Peyer's patch (tissue), 4 donors: ENCODE data around the gene OPCML. TPM values are rescaled to one million over a fixed set of nuclear protein-coding genes. Genes with fewer than 3 reads are reported as not detected.

Experiments used
- DNase-seq, 3 donors: peaks; one replicate each; pipeline ENCODE4 v3.0.0-alpha.2; 2017 to 2019
- H3K27ac ChIP-seq, 4 donors: fragments of 200-600 bp; sonication (generic); one replicate each; pipeline ENCODE4 v1.5.1; 2016 to 2019
- H3K27me3 ChIP-seq, 2 donors: fragments of 200-600 bp; sonication (generic); one replicate each; pipeline ENCODE4 v1.5.1; 2019
- H3K36me3 ChIP-seq, 3 donors: fragments of 200-600 bp; sonication (generic); one replicate each; pipeline ENCODE4 v1.5.1; 2016 to 2019
- H3K4me1 ChIP-seq, 4 donors: fragments of 200-600 bp; sonication (generic); one replicate each; pipeline ENCODE4 v1.5.1; 2016 to 2019
- H3K4me3 ChIP-seq, 4 donors: fragments of 200-600 bp; sonication (generic); 1 replicate in 3 of 4; 2 replicates in 1 of 4; pipeline ENCODE4 v1.5.1; 2016 to 2019; ENCODE audit warnings: mild to moderate bottlenecking in 1 of 4
- H3K9me3 ChIP-seq, 4 donors: fragments of 200-600 bp; sonication (generic); one replicate each; pipeline ENCODE4 v1.5.1; 2016 to 2019; ENCODE audit warnings: mild to moderate bottlenecking in 1 of 4
- POLR2A ChIP-seq, 2 donors: fragments of 450-650 bp; IDR thresholded peaks; one replicate each; pipeline ENCODE4 v1.5.1; 2017; ENCODE audit warnings: antibody characterized with exemption in 2 of 2, mild to moderate bottlenecking in 2 of 2, moderate library complexity in 2 of 2
- total RNA-seq, 4 donors: library from RNA; depleted of rRNA; stranded (reverse); fragments of >200 nt; gene quantifications; one replicate each; pipeline ENCODE4 v1.1.0, GENCODE V29; 2016
- TF ChIP-seq, protein P1 (sequence below), 6 experiments: fragments of 450-650 bp in 4 of 6; fragments of 200-600 bp in 2 of 6; sonication (generic) in 1 of 6; IDR thresholded peaks; one replicate each; pipeline ENCODE4 v1.5.1; 2017 to 2019; ENCODE audit warnings: antibody characterized with exemption in 6 of 6, mild to moderate bottlenecking in 3 of 6, moderate library complexity in 1 of 6

The OPCML gene
- total RNA-seq, 4 donors from 2014 or later: not detected

DNA sequence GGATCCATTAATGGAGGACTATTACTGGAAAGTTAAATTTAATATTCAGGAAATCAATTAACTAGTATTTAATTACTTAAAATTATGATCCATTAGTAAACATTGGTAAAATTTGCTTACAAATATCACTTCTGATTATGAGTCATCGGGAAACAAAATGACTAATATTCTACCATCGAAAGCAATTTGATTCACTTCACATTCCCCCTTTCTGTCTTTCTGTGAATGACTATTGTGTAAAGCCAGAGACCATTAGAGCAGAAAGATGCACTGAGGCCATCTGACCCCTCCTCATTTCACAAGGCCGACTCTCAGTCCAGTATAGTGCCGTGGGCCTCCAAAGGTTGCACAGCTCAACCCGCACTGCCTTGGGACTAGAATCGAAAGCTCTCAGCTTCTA, 619.0 kb downstream of the OPCML start:
- no peaks in the 10 kb centered on the region for H3K27me3 ChIP-seq
- peaks cover 0 to 24% (median 1%) of the 10 kb centered on the region in 4 donors for H3K4me1 ChIP-seq
- no peak overlapping the region for H3K27ac ChIP-seq
- no peak overlapping the region for H3K4me3 ChIP-seq
- DNase-seq: no peak
- no peaks in the 10 kb centered on the region for H3K36me3 ChIP-seq
- TF ChIP-seq POLR2A (IDR thresholded peaks at IDR 0.05): no peak
- TF ChIP-seq, protein P1, sequence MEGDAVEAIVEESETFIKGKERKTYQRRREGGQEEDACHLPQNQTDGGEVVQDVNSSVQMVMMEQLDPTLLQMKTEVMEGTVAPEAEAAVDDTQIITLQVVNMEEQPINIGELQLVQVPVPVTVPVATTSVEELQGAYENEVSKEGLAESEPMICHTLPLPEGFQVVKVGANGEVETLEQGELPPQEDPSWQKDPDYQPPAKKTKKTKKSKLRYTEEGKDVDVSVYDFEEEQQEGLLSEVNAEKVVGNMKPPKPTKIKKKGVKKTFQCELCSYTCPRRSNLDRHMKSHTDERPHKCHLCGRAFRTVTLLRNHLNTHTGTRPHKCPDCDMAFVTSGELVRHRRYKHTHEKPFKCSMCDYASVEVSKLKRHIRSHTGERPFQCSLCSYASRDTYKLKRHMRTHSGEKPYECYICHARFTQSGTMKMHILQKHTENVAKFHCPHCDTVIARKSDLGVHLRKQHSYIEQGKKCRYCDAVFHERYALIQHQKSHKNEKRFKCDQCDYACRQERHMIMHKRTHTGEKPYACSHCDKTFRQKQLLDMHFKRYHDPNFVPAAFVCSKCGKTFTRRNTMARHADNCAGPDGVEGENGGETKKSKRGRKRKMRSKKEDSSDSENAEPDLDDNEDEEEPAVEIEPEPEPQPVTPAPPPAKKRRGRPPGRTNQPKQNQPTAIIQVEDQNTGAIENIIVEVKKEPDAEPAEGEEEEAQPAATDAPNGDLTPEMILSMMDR (IDR thresholded peaks at IDR 0.05): no peak
- H3K9me3 ChIP-seq: no peaks in the 10 kb centered on the region

DNA sequence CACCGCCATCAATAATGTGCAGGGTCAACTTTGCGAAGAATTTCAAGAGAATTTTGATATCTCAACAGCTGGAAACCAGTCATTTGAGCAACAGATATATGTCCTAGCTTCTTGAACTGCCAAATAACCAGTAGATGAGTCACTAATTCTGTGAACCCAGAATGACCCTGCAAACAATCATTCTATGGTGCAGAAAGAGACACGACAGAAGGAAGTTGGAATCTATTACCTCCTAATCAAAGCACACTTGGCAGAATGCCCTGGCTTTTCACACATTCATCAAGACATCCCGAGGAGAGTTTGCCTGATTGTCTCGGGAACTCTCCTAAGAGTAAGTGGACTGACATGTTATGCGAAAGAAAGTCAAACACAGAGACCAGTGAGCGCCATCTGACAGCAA, 621.1 kb downstream of the OPCML start:
- no peaks in the 10 kb centered on the region for H3K9me3 ChIP-seq
- peak in 1 of 3 donors; percentile 72 for DNase-seq

DNA sequence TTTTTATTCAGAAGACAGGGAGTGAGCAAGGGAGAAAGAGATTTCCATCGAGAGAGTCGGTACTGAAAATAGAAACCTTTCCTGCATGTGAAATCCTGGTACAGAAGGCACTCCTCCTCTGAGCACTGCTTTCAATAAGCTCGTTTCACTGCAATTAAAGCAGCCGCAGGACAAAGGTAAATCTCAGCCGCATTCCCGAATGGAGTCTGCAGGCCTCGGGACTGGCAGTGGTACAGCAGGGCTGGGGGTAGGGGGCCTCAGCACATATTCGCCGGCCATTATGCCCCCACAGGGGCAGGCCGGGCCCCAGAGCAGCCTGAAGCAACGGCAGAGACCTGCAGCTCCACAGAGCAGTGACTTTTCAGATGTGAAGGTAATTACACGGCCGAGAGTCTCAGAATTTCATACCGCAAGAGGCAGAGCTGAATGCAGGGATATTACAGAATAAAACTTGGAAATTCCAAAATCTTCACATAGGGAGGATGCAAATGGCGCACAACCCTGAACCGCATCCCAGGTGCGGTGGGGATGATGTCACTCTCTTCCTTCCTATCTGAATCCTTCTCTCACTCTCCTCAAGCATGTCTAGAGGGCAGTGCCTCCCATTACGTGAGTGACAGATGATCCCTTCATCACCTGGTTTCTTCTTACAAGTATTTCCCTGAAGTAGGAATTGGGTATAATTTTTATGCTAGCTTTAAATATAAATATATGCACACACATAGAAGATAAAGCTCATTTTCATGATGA, 622.1 kb downstream of the OPCML start:
- peak overlapping the region in 1 of 4 donors; percentile 27 for H3K27ac ChIP-seq
- no peak overlapping the region for H3K4me3 ChIP-seq
- H3K9me3 ChIP-seq: no peaks in the 10 kb centered on the region
- H3K36me3 ChIP-seq: no peaks in the 10 kb centered on the region
- peak in 1 of 3 donors; percentile 50 for DNase-seq
- H3K4me1 ChIP-seq: peaks cover 0 to 24% (median 1%) of the 10 kb centered on the region in 4 donors
- no peaks in the 10 kb centered on the region for H3K27me3 ChIP-seq
- TF ChIP-seq, protein P1 (IDR thresholded peaks at IDR 0.05): no peak
- no peak for TF ChIP-seq POLR2A (IDR thresholded peaks at IDR 0.05)

More for the DNA sequence above, 621.1 kb downstream of the OPCML start:
- peaks cover 0 to 24% (median 1%) of the 10 kb centered on the region in 4 donors for H3K4me1 ChIP-seq
- H3K27ac ChIP-seq: no peak overlapping the region
- H3K4me3 ChIP-seq: no peak overlapping the region
- TF ChIP-seq, protein P1 (IDR thresholded peaks at IDR 0.05): no peak
- no peak for TF ChIP-seq POLR2A (IDR thresholded peaks at IDR 0.05)
- no peaks in the 10 kb centered on the region for H3K27me3 ChIP-seq
- H3K36me3 ChIP-seq: no peaks in the 10 kb centered on the region

DNA sequence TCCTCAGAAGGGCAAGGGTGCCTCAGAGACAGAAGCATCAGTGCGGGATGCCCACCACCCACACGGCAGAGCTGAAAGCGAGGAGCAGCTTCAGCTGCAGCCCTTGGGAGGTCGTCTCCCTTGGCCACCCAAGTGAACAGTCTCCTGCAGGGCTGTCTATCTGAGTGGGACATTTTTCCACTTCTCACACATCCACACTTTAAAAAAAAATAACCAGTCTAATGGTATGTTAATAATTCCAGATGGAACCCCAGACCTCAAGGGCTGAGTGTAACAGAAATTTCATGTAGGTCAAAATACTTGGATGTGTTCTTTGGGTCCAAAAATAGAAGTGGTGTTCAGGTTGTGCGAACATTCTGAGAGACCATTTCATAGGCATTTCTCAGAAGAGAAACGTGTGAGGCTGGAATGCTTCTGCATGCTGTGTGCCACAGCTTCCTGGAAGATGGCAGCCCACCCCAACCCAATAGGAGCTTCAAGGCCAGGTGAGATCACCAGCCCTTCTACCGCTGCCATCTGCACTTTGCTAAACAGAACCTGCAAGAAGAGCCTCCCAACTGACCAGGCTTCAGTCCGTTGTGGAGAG, 623.2 kb downstream of the OPCML start:
- TF ChIP-seq, protein P1 (IDR thresholded peaks at IDR 0.05): no peak
- TF ChIP-seq POLR2A (IDR thresholded peaks at IDR 0.05): no peak
- Histone ChIP-seq H3K4me1 (peaks cover 0 to 24% (median 1%) of the 10 kb centered on the region in 4 donors), H3K36me3 (no peaks in the 10 kb centered on the region), H3K9me3 (no peaks in the 10 kb centered on the region), H3K27ac (no peak overlapping the region), H3K4me3 (no peak overlapping the region), H3K27me3 (no peaks in the 10 kb centered on the region)
- DNase-seq: no peak

DNA sequence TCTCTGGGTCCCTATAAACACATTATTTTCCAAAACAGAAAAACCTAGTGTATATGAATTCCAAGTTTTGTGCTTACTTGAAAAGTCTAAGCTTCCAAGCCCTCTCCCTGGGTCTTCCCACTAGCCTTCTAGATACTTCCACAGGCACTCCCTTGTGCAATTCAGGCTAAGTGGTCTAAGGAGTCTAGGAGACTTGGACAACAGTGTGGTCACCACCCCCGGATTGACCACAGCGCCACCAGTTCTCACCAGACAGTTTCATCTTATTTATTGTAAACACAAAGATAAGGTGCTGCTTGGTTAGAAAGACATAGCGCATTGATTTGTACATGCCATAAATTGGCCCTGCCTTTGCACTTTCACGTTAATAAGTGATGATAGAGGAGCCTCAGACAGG, 623.9 kb downstream of the OPCML start:
- peaks cover 0 to 24% (median 1%) of the 10 kb centered on the region in 4 donors for H3K4me1 ChIP-seq
- H3K27ac ChIP-seq: no peak overlapping the region
- no peaks in the 10 kb centered on the region for H3K9me3 ChIP-seq
- no peaks in the 10 kb centered on the region for H3K27me3 ChIP-seq
- no peaks in the 10 kb centered on the region for H3K36me3 ChIP-seq
- H3K4me3 ChIP-seq: no peak overlapping the region
- TF ChIP-seq, protein P1 (IDR thresholded peaks at IDR 0.05): no peak
- TF ChIP-seq POLR2A (IDR thresholded peaks at IDR 0.05): no peak
- no peak for DNase-seq
